Subcutaneous preadipocyte (primary cell): ENCODE results near the gene TBC1D3B. TPM values are rescaled to one million over a fixed set of nuclear protein-coding genes. Genes with fewer than 3 reads are reported as not detected.

Experiments
- total RNA-seq: library from RNA; depleted of rRNA; stranded (reverse); fragments of >200 nt; gene quantifications from 2 replicates; pipeline ENCODE4 v1.2.3, GENCODE V29; 2012

Gene TBC1D3B
- total RNA-seq, result 0.37 and 0.59 TPM in 2 replicates

DNA sequence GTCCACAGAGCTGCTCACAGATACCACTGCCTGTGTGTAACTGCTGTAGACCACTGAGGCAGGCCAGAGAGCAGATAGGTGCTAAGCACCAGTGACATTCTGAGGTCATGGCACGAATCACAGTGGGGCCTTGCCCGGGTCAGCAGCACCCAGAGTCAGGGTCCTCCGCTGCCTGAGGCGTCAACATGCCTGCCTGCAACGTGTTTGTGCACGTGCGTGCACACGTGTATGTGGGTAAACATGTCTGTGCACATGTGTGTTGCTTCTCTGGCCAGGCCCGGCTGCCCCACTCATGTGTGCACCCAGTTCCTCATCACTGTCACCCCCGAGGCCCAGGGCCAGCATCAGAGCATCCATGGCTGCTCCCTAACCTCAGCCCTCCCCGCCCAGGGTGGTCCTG, at the start of gene TBC1D3B:
Gene TBC1D3B, minus strand, starts transcription at position 101 of the 400 bp plus-strand sequence. CDS start 1,586 bp downstream, outside the sequence.

DNA sequence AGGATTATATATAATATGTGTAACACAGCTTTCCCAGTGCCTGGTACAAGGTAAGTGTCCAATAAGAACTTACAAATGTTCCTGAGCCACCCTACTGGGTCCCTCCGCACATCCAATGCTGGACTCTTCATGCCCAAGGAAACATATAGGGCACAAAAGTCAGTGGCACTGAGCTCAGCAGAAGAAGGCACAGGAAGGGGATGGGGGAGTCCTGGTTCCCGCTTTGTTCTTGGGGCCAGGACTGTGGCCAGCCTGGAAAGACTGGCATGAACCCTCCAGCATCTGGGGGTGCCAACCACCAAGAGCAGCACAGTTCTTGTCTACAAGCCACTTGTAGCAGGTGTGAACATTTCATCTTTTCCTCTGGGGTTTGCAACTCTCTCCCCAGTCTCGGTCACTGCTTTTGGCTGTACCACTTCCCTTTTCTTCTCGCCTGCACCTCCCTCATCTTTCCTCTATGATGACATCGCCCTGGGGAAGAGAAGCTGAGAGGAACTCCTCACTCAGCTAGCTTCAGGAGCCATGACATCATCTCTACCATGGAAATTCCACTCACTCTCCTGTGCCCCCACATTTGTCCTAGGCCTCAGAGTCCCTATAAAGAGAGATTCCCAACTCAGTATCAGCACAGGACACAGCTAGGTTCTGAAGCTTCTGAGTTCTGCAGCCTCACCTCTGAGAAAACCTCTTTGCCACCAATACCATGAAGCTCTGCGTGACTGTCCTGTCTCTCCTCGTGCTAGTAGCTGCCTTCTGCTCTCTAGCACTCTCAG, 34.2 kb upstream of the TBC1D3B start, which contains the start of gene CCL4L2:
Gene CCL4L2, plus strand, starts transcription at position 625 of the 773 bp plus-strand sequence.

Other genes with a start within 250 kb of the TBC1D3B start
- 0.37 TPM in 1 of 2 replicates, not detected in the other for gene RDM1, start 245.9 kb downstream of the TBC1D3B start, total RNA-seq
- not detected in 2 replicates for gene LYZL6, start 232.9 kb downstream of the TBC1D3B start, total RNA-seq
- not detected in 2 replicates for gene CCL16, start 195.1 kb downstream of the TBC1D3B start, total RNA-seq
- not detected in 2 replicates for gene CCL14, start 189.9 kb downstream of the TBC1D3B start, total RNA-seq
- gene CCL15, start 175.1 kb downstream of the TBC1D3B start, total RNA-seq, result not detected in 2 replicates
- gene CCL23, start 158.7 kb downstream of the TBC1D3B start, total RNA-seq, result not detected in 2 replicates
- gene CCL18, start 112.4 kb downstream of the TBC1D3B start, total RNA-seq, result not detected in 2 replicates
- gene CCL3, start 86.5 kb downstream of the TBC1D3B start, total RNA-seq, result not detected in 2 replicates
- not detected in 2 replicates for gene CCL4, start 72.8 kb downstream of the TBC1D3B start, total RNA-seq
- gene CCL3L1, start 20.1 kb upstream of the TBC1D3B start, total RNA-seq, result not detected in 2 replicates
- gene CCL4L2, start 34.4 kb upstream of the TBC1D3B start, total RNA-seq, result 0.37 TPM in 1 of 2 replicates, not detected in the other
- under 0.01 TPM in 1 of 2 replicates, not detected in the other for gene TBC1D3I, start 87.9 kb upstream of the TBC1D3B start, total RNA-seq
- gene TBC1D3G, start 147.2 kb upstream of the TBC1D3B start, total RNA-seq, result not detected in 2 replicates
- not detected in 2 replicates for gene TBC1D3H, start 211.8 kb upstream of the TBC1D3B start, total RNA-seq